GM12801 (cell line): ENCODE measurements around the gene NKD1.

Experiments
- CTCF ChIP-seq: IDR thresholded peaks from one replicate; pipeline ENCODE4 v1.5.1; 2011; ENCODE audit warnings: control low read depth; ENCODE audit not compliant: insufficient read length; ENCODE audit errors: extremely low read depth

The NKD1 gene

DNA sequence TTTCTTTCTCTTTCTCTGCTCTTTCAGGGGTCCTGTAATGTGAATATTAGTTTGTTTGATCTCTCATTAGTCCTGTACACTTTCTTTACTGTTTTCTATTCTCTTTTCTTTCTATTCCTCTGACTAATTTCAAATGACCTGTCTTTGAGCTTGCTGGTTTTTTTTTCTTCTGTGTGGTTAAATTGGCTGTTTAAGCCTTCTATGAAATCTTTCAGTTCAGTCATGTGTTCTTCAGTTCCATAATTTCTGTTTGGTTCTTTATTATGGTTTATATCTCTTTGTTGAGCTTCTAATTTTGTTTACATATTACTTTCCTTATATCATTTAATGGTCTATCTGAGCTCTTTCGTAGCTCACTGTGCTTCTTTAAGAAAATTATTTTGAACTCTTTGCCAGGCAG is 31.3 kb upstream of the NKD1 start:
- TF ChIP-seq CTCF = no peak

DNA sequence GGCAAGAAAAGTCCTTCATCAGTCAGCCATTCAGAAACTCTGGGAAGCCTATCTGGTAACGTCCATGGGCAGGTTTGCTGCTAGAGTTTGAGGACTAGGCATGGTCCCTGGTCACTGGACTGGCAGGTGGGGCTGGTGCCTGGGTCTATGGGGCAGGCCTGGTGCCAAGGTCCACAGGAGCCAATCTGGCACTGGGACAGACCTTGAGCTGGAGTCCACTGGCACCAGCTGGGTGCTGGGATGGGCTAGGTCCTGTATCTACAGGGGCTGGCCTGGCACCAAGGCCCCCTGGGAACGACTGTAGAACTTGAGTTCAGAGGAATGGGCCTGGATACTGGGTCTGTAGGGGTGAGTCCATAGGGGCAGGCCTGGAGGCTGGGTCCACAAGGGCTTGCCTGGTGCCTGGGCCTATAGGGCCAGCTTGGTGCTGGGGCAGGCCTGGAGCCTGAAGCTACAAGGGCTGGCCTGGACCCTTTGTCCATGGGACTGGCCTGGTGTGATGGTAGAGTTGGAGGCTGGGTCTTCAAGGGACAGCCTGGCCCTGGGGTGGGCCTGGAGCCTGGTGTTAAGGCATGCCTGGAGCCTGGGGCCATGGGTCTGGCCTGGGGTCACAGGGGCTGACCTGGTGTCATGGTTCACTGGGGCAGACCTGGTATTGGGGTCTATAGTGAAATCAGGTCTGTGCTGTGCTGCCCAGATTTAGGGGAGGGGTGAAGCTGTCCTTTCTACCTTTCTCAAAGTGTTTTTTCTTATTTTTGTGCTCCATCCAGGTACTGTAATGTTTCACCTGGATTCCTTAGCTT is 30.5 kb upstream of the NKD1 start:
- TF ChIP-seq CTCF = no peak

- TF ChIP-seq CTCF = no peak
Observed at GRCh38 chr16:50519001-50519400, 29.2 kb upstream of the NKD1 start.

- TF ChIP-seq CTCF = no peak
Observed at GRCh38 chr16:50519602-50520001, 28.6 kb upstream of the NKD1 start.

GRCh38 chr16:50520451-50521245 is 27.5 kb upstream of the NKD1 start:
- TF ChIP-seq CTCF = no peak

- no peak for TF ChIP-seq CTCF
Observed at GRCh38 chr16:50521246-50521900, 26.8 kb upstream of the NKD1 start.

- no peak for TF ChIP-seq CTCF
Observed at GRCh38 chr16:50522324-50522723, 25.9 kb upstream of the NKD1 start.
